Bone marrow (tissue), 2 donors: Measurements from ENCODE around the gene DNLZ.
A peak's percentile ranks its signal among the peaks of the same experiment; 100 is the strongest.
"Not testable (repeated sequence)": the region's sequence is repeated elsewhere in the genome, so short reads cannot be mapped to it uniquely, and the experiment has no call there.

Source experiments
- DNase-seq, 2 donors: peaks; one replicate each; lab custom pipeline; 2025; lab: John Stamatoyannopoulos, UW

Gene DNLZ

GRCh38 chr9:136331030-136331429 lies 32.5 kb downstream of the DNLZ start:
- no peak for DNase-seq

- no peak for DNase-seq
Measured at GRCh38 chr9:136330406-136330990, 33.0 kb downstream of the DNLZ start.

- no peak for DNase-seq
Measured at GRCh38 chr9:136329636-136330405, 33.7 kb downstream of the DNLZ start.

GRCh38 chr9:136329211-136329627 lies 34.3 kb downstream of the DNLZ start:
- DNase-seq = no peak

- DNase-seq = no peak
Measured at GRCh38 chr9:136328622-136329041, 34.9 kb downstream of the DNLZ start.

GRCh38 chr9:136328011-136328621 lies 35.4 kb downstream of the DNLZ start:
- DNase-seq = no peak

- DNase-seq = peak in 1 of 2 donors; percentile 12
Measured at GRCh38 chr9:136327304-136327974, 36.1 kb downstream of the DNLZ start, which contains the start of gene GPSM1. TSS of gene GPSM1 (plus strand) at chr9:136327539. CDS start at chr9:136327696, 157 bp downstream.

GRCh38 chr9:136326761-136327303 lies 36.7 kb downstream of the DNLZ start:
- DNase-seq = no peak

- DNase-seq = no peak
Measured at GRCh38 chr9:136326061-136326760, 37.3 kb downstream of the DNLZ start.

- no peak for DNase-seq
Measured at GRCh38 chr9:136325358-136325757, 38.2 kb downstream of the DNLZ start.

GRCh38 chr9:136324501-136325300 lies 38.8 kb downstream of the DNLZ start:
- DNase-seq = no peak

GRCh38 chr9:136323371-136323789 lies 40.2 kb downstream of the DNLZ start:
- DNase-seq = no peak

- no peak for DNase-seq
Measured at GRCh38 chr9:136322756-136323330, 40.7 kb downstream of the DNLZ start.

GRCh38 chr9:136321561-136321960 lies 42.0 kb downstream of the DNLZ start:
- DNase-seq = no peak

GRCh38 chr9:136320972-136321371 lies 42.6 kb downstream of the DNLZ start:
- not testable (repeated sequence) for DNase-seq

- not testable (repeated sequence) for DNase-seq
Measured at GRCh38 chr9:136319955-136320354, 43.6 kb downstream of the DNLZ start.

- not testable (repeated sequence) for DNase-seq
Measured at GRCh38 chr9:136319244-136319643, 44.3 kb downstream of the DNLZ start.

GRCh38 chr9:136318776-136319241 lies 44.7 kb downstream of the DNLZ start:
- no peak for DNase-seq

GRCh38 chr9:136318111-136318775 lies 45.3 kb downstream of the DNLZ start:
- DNase-seq = no peak

- DNase-seq = no peak
Measured at GRCh38 chr9:136317695-136318094, 45.8 kb downstream of the DNLZ start.
